Activated naive CD4-positive, alpha-beta T cell (primary cell): ENCODE data around the gene MRPL44.
"Not testable (repeated sequence)": the region's sequence is repeated elsewhere in the genome, so short reads cannot be mapped to it uniquely, and the experiment has no call there.

Experiments used
- DNase-seq, 4 experiments: peaks; one replicate each; lab custom pipeline; 2025; lab: John Stamatoyannopoulos, UW

The MRPL44 gene

DNA sequence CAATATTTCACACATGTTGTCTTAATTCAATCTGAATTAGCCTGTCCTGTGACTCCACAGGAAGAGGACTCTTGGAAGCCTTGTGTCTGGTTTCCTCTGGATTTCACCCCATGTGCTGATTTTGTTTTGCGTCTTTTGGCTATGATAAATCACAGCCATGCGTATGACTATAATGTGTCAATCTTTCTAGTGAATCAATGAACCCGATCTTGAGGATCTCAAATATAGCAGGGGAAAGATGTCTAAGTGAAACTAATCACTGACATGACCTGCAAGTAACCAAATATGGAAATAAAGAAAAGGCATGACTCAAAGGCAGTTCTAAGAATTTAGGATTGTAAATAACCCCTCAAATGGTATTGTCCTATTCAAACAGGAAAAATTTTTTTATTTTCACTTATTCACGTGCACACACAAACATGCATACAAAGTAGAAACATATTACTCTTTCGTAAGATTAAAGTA, 20.4 kb upstream of the MRPL44 start:
- no peak for DNase-seq

DNA sequence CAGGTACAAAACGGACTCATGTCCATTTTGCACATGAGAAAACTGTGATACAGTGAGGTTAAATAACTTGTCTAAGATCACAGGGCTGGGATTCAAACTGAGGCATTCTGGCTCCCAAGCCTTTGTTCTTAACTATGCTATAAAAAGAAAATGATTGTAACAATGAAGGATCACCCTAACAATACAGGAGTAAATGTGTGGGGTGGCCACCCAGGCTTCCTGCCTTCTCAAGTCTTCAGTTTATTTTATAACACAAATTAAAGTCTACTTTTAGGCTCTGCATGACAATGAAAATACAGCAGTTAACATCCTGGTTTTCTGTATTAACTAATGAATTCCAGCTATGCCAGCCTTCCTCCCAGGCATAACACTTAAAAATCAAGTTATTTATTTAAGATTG, 19.7 kb upstream of the MRPL44 start:
- DNase-seq: no peak

DNA sequence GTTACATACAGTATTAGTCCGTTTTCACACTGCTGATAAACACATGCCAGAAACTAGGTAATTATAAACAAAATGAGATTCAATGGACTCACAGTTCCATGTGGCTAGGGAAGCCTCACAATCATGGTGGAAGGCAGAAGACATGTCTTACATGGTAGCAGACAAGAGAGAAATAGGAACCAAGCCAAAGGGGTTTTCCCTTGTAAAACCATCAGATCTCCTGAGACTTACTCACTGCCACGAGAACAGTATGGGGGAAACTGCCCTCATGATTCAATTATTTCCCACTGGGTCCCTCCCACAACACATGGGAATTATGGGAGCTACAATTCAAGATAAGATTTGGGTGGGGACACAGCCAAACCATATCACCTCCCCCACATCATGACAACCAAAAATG, 17.8 kb upstream of the MRPL44 start:
- DNase-seq: not testable (repeated sequence)

DNA sequence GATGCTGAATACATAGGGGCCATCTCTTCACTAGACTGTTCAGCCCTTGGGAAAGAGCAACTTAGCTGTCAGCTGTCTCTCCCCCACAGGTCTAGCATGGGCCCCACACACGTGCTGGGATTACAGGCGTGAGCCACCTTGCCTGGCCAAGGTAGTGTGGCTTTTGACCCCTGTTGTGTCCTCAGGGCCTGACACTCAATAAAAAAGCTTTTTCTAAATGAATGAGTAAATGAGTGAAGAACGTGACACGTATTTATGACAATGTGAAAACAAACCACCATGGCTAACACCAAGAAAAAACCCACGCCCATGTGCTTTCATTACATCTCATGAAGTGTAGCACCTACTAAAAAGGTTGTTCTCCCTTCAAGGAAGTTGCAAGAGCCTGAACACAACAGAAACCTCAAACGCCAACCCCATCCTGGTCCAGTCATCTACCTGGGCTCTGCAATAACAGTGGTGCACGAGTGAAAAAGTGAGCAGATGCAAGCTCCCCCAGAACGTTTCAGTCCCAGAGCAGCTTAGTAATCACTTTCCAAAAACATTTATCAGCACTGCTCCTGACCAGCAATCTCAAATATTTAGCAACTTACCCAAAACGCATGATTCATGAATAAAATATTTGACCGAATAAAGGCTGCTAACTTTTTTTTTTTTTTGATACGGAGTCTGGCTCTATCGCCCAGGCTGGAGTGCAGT, 15.5 kb upstream of the MRPL44 start:
- DNase-seq: peak in 1 of 4 experiments; percentile 19

DNA sequence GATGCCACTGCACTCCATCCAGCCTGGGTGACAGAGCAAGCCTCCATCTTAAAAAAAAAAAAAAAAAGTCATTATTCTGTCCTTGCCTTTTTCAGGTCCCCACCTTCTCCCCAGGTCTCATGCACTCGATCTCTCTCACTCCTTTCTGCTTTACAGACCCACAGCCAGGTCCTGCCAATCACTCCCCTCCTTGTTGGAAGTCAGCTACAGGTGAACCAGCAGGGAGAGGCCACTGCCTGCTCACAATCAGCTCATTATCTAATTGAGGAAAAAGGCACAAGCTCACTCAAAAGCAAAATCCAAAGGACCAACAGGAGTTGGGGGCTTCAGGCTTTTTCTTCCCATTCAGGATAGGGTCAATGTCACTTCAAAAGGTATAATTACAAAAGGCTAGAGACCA, 14.1 kb upstream of the MRPL44 start:
- no peak for DNase-seq

DNA sequence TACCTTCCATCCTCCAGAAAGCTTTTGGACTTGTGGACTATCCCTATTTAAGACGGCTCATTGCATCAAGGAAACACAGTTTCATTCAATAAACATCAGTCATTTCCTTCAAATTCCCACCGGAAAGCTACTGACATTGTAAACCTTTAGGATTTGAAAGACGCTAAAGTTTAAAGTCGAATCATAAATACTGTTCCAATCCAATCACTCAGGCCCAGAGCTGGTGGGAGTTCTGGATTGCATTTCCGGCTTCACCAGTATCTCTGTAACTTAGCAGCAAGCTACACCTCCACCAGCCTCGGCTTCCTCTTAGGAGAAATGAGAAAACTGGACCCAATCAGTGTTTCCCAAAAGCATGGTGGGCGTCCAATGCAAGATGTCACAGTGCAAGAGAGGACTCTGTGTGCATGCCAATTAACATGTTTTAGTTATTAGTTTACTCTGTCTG, 13.7 kb upstream of the MRPL44 start:
- DNase-seq: no peak

DNA sequence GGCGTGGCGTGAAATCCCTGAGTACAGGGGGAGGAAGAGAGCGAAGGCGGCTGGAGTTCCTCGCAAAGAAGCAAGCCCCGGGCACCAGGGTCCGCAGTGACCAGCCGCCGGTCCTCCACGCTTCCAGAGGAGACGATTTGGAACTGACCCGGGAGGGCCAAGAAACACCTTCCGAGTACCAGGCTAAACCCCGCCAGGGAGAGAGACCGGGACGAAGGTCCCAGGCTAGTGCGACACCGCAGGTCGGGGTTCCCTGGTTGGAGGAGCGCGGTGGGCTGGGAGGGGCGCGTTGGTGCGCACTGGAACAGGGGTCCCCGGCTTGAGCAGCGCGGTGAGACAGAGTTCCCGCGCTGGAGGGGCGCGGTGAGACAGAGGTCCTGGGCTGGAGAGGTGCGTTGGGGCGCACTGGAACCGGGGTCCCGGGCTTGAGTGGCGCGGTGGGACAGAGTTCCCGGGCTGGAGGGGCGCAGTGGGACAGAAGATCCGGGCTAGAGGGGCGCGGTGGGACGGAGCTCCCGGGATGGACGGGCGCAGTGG, 13.0 kb upstream of the MRPL44 start:
- DNase-seq: peak in 1 of 4 experiments; percentile 21

DNA sequence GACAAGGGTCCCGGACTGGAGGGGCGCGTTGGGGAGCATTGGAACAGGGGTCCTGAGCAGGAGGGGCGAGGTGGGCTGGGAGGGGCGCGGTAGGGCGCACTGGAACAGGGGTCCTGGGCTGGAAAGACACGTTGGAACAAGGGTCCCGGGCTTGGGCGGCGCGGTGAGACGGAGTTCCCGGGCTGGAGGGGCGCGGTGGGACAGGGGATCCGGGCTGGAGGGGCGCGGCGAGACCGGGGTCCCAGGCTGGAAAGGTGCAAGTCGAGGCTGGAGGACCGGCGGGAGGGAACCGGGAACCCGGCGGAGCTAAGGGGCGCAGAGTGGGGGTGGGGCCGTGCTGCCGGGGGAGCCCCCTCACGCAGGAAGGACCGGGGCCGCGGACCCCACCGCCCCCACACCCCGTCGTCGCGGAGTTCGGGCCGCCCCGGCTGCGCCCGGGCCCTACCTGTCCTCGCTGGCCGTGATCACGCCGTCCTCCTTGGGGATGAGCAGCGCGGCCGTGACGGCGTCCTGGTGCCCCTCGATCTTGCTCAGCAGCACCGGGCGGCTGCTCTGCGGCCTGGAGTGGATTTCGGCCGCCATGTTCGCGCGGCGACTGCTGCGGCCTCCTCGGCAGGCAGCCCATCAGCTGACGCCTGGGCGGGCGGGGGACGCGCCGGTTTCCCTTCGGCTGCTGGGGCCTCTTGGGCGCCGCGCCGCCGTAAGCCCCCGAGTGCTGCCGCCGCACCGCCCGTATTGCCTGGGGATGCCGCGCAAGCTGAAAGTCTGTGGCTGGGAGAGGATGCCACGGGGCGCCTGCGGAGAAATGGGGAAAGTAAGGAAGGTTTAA, 12.3 kb upstream of the MRPL44 start, which contains the start of gene WDFY1:
WDFY1 (minus strand) TSS at position 633 of the 829 bp plus-strand sequence; CDS start at position 582, 51 bp downstream.
- DNase-seq: peak; percentile 45 to 76 (median 56)

DNA sequence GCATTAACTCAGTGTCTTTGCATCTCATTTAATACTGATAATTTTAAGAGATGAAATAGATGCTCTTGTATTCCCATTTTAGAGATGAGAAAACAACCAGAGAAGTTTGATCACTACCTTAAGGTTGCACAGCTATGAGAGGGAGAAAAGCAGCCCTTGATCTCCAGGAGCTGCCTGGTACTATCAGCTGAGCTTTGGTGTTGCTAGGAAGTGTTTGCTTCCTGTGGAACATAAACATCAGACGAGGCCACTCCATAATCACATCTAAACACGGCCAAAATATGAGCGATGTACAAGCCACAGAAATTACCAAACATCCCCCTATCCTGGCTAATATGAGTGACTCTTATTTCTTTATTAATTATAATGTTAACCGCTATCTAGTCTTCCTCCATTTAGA, 11.5 kb upstream of the MRPL44 start:
- DNase-seq: no peak

DNA sequence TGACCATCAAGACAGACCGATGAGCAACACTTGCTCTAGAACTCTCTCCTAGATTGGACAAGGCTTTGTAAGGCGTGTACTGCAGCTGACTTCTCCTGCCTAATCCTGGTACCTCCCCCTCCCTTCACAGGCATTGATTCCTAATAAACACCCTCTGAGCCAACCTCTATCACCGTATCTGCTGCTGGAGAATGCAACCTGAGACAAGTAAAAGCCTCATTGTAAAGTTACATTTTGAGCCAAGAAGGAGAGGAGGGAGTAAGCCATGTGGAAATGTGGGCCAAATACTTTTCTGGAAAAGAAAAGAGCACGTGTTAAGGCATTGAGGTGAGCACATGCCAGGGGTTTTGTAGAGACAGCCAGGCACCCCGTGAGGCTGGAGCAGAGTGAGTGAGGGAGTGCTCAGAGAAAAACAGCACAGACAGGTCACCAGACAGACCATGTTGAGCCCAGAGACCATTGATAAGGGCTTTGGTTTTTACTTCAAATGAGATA, 9.5 kb upstream of the MRPL44 start:
- DNase-seq: no peak

DNA sequence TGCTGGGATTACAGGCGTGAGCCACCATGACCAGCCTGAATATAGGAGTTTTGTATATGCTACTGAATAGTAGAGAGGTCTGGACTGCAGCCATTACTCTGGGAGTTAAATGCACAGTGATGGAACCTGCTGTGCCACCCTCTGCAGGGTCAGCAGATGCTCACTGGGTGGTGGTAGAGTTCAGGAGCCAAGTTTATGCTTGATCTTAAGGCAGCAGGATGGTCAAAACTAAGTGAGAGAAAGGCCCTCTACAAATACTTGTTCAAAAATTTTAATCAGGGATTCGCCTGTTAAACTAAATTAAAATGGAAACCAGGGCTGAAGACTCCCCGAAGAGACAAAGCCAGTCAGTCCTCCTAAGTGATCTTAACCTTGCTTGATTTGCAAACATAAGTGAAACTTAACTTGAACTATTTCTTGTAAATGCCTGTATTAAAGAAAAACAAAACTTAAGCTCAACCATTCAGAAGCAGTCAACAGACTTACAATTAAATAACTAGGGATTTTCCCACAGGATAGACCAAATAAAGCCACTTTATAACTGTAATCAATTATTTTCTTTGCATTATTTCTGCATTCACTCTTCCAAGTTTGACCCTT, 7.9 kb upstream of the MRPL44 start:
- no peak for DNase-seq

DNA sequence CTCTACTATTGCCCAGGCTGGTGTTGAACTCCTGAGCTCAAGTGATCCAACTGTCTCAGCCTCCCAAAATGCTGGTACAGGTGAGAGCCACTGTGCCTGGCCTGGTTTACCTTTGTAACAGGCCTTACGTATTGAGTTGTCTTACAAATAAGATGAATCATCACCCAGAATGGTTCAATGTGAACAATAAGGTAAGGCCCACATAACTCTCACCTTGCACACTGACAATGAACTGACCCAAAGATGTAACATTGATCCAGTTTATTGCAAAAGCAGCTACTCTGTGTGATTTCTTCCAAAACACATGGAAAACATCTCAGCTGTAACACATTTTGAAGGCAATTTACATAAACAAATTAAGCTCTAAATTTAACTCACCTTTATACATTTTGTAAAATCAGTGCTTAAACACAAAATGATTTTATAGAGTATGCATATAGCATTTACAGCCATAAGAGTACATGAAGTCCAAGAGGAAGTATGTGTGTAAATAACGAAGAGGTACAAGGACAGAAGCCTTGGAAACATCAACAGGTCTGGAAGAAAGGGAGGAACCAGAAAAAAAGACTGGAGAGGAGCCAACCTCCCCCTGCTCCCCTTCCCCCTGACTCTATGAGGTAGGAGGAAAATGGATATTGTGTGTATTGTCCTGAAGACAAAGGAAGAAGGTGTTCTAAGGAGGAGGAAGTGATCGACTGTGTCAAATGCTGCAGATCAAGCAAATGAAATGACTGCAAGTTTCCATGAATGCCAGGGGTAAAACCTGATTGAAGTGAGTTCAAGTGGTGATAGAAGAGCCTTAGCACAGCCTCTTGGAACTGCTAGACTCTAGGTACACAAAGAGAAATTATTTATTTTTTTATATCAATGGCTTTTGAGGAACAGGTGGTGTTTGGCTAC, 6.6 kb upstream of the MRPL44 start:
- DNase-seq: no peak

DNA sequence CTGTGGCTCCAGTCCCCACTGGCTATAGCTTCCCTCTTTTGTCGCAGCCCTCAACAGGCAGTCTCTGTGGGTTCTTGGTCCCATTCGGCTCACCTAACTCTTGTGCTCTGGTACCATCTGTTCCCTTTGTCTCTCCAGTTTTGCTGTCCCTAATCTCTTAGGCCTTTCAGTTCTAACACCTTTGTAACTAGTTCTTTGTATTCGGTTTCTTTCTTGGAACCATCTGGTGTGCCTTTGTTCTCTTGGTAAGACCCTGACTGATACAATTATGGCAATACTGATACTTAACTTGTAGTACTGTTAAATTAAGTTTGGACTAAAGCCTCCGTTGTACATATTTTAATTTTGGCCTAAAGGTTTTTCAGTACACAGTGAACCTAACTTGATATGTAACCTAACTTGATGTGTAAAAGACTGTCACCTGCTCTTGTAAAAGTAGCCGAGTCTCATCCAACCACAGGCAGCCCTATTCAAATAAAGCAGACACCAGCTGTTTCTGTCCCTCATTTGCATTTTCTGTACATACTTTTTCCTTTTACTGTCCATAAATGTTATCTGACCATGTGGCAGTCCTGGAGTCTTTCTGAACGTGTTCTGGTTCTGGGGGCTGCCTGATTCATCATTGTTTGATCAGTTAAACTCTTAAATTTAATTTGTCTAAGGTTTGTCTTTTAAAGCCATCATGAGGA, 4.8 kb upstream of the MRPL44 start:
- no peak for DNase-seq

DNA sequence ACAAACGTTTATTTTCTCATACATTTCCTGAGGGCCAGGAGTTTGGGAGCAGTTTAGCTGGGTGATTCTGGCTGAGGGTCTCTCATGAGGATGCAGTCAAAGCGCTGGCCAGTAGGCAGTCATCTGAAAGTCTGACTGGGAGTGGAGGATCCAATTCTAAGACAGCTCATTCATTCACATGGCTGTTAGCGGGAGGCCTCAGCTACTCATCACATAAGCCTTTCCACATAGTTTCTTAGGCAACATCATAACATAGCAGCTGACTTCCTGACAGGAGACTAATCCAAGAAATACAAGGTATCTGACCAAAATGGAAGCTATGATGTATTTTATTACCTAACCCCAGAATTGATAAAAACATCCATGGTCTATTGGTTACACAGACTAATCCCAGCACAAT, 2.9 kb upstream of the MRPL44 start:
- DNase-seq: no peak

DNA sequence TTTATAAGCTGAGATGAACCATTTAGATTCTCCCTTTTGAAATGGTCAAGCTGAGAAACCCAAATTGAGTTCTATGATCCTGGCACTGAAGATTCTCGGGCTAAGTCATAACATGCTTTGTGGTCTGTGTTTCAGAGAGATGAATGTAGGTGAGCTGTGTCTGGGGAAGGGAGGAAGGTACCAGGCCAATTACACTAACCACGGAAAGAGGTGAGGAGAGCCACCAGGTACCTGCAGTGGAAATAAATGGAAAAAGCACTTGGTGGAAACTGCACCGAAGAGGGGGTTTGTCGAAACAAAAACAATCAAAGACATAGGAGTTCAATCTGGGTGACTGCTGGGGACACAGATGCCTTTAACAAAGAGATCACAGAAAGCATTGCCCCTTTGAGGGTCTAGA, 963 bp upstream of the MRPL44 start:
- no peak for DNase-seq

DNA sequence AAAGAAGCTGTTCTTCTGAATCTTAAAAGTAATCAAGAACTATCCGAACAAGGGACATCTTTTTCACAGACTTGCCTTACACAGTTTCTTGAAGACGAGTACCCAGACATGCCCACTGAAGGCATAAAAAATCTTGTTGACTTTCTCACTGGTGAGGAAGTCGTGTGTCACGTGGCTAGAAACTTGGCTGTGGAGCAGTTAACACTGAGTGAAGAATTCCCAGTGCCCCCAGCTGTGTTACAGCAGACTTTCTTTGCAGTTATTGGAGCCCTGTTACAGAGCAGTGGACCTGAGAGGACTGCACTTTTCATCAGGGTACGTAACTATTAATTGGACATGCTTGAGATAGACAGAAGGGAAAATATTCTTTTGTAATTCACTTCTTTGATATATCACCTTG, 2.4 kb downstream of the MRPL44 start:
- DNase-seq: no peak

DNA sequence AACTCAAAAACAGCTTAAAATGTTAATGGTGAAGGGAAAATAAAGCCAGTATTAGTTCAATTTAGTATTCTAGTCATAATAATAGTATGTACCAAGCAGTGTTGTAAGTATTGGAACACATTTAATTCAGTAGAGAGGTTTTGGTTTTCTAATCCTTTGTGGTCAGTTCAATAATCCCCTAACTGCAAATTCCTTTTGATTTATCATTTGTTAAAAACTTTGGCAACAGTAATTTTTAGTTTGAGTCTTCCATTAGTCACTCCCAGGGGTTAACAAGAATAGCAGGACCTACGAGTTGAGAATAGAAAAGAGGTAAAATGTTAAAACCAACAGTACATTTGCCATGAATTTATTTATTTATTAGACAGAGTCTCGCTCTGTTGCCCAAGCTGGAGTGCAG, 10.7 kb downstream of the MRPL44 start:
- no peak for DNase-seq

DNA sequence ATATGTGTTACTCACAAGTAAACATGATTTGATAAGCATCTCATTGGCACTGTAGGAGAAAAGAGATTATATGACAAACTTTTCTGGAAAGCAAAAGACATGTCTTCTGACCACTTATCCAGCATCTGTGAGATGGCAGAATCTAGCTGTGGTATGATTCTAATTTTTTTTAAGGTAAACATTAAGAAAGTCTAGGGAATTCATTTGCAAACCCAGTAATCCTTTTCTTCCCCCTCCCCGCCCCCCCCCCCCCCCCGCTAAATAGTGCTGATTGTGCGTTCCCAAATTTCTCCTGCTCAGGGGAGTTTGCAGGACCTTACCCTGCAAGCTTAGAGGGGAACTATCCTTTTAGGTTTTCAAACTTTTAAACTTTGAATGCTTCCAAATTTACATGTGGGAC, 12.1 kb downstream of the MRPL44 start:
- no peak for DNase-seq

DNA sequence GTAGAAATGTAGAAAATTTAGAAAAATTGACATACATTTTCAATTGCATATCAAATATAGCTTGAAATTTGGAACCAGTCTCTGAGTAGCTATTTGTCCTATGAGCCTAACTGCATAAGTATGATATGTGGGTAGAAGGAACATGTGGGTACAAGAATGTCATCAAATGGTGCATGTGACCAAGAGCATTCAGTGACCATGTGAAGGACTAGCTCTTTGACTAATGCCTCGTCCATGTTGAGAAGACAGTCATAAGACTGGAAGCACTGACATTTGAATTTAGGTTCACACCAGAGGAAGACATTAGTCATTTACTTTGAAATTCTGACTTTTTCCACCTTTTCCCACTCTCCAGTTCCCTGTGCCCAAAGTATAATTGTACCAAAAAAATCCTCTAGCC, 12.6 kb downstream of the MRPL44 start:
- DNase-seq: no peak

DNA sequence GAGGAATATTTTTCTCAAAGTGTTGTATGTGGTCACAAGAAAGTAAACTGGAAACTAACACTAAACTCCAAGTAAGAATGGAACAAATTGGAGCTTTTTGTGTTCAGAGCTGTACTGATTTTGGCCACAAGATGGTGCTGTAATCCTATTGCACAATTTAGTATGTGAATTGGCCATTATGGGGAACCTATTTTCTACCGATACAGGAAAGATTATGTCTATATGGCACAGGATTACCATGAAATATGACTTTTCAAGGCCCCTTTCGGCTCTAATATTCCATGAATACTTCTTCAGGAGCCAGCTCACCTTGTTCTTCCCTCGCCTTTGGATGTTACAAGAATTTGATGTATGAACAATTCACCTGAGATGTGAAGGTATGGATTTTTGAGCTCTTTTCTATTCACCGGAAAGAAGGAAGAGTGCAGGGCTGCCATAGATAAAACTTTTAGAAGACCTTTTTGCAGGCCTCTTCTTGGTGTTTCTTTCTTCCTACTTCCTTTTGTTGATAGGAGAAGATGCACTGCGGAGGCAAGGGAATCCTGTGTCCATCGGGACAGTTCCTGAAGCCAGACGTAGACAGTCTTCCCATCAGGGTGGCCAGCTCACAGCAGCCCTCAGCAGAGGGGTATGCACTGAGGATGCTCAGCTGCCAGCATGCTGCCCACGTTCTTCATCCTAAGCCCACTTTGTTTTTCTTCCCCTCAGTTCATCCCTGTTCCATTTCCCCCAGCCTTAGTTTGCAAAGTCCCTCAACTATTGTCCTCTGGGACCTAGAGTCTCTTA, 13.3 kb downstream of the MRPL44 start:
- DNase-seq: peak in 1 of 4 experiments; percentile 15
